Effector memory CD8-positive, alpha-beta T cell (primary cell): ENCODE data around the gene PTK7.
A peak's percentile ranks its signal among the peaks of the same experiment; 100 is the strongest.

Source experiments
- ATAC-seq: fragments of 150-1000 bp; cut with Tn5 transposase; replicated peaks from 2 replicates; pipeline ENCODE4 v1.10.0; 2021; ENCODE audit warnings: mild to moderate bottlenecking, moderate library complexity
- DNase-seq, 3 experiments: peaks; one replicate each; pipeline ENCODE4 v3.0.0; 2021
- H3K27ac Mint-ChIP-seq, 2 donors: one replicate each; pipeline ENCODE4 v1.8.0; 2022; ENCODE audit warnings: mild to moderate bottlenecking in 2 of 2, mixed read lengths in 2 of 2, moderate library complexity in 2 of 2
- H3K27me3 Mint-ChIP-seq, 2 donors: one replicate each; pipeline ENCODE4 v1.8.0; 2022; ENCODE audit warnings: mixed read lengths in 2 of 2
- H3K36me3 Mint-ChIP-seq: one replicate; pipeline ENCODE4 v1.8.0; 2022; ENCODE audit warnings: mild to moderate bottlenecking, moderate library complexity, mixed read lengths; ENCODE audit not compliant: insufficient read depth
- H3K4me1 Mint-ChIP-seq, 2 donors: one replicate each; pipeline ENCODE4 v1.8.0; 2022; ENCODE audit warnings: low read depth in 2 of 2, mixed read lengths in 2 of 2
- H3K4me3 Mint-ChIP-seq, 2 donors: one replicate each; pipeline ENCODE4 v1.8.0; 2022; ENCODE audit warnings: mild to moderate bottlenecking in 2 of 2, mixed read lengths in 2 of 2, moderate library complexity in 2 of 2
- H3K9me3 Mint-ChIP-seq, 2 donors: one replicate each; pipeline ENCODE4 v1.8.0; 2022; ENCODE audit warnings: mixed read lengths in 2 of 2

PTK7 gene

GRCh38 chr6:43199912-43200311 is 123.8 kb downstream of the PTK7 start:
- Mint-ChIP-seq H3K4me3 (no peak overlapping the region), H3K4me1 (no peaks in the 10 kb centered on the region), H3K9me3 (no peaks in the 10 kb centered on the region), H3K36me3 (peaks cover 21% of the 10 kb centered on the region), H3K27ac (no peak overlapping the region), H3K27me3 (no peaks in the 10 kb centered on the region)
- no peak for ATAC-seq
- no peak for DNase-seq

- H3K9me3 Mint-ChIP-seq: no peaks in the 10 kb centered on the region
- no peak overlapping the region for H3K4me3 Mint-ChIP-seq
- no peaks in the 10 kb centered on the region for H3K4me1 Mint-ChIP-seq
- no peak for ATAC-seq
- DNase-seq: no peak
- no peak overlapping the region for H3K27ac Mint-ChIP-seq
- peaks cover 24% of the 10 kb centered on the region for H3K36me3 Mint-ChIP-seq
- no peaks in the 10 kb centered on the region for H3K27me3 Mint-ChIP-seq
Observed at GRCh38 chr6:43200541-43200940, 124.4 kb downstream of the PTK7 start.

GRCh38 chr6:43202451-43202850 is 126.3 kb downstream of the PTK7 start:
- no peak for ATAC-seq

GRCh38 chr6:43203029-43203717 is 127.1 kb downstream of the PTK7 start:
- H3K4me3 Mint-ChIP-seq: no peak overlapping the region
- DNase-seq: no peak

More at GRCh38 chr6:43202451-43202850, 126.3 kb downstream of the PTK7 start:
- Mint-ChIP-seq H3K36me3 (peaks cover 18% of the 10 kb centered on the region), H3K4me3 (no peak overlapping the region), H3K27ac (no peak overlapping the region), H3K9me3 (no peaks in the 10 kb centered on the region), H3K27me3 (no peaks in the 10 kb centered on the region), H3K4me1 (no peaks in the 10 kb centered on the region)
- DNase-seq: no peak

GRCh38 chr6:43203718-43204095 is 127.6 kb downstream of the PTK7 start:
- ATAC-seq (no peak), DNase-seq (no peak)
- Mint-ChIP-seq H3K9me3 (no peaks in the 10 kb centered on the region), H3K27ac (no peak overlapping the region), H3K36me3 (peaks cover 18% of the 10 kb centered on the region), H3K27me3 (no peaks in the 10 kb centered on the region), H3K4me3 (no peak overlapping the region), H3K4me1 (no peaks in the 10 kb centered on the region)

More at GRCh38 chr6:43203029-43203717, 127.1 kb downstream of the PTK7 start:
- no peak for ATAC-seq
- no peaks in the 10 kb centered on the region for H3K9me3 Mint-ChIP-seq
- H3K4me1 Mint-ChIP-seq: no peaks in the 10 kb centered on the region
- H3K36me3 Mint-ChIP-seq: peaks cover 18% of the 10 kb centered on the region
- H3K27me3 Mint-ChIP-seq: no peaks in the 10 kb centered on the region
- no peak overlapping the region for H3K27ac Mint-ChIP-seq

- no peaks in the 10 kb centered on the region for H3K4me1 Mint-ChIP-seq
- peaks cover 13% of the 10 kb centered on the region for H3K36me3 Mint-ChIP-seq
- peak overlapping the region; percentile 9 to 26 for H3K27ac Mint-ChIP-seq
Observed at GRCh38 chr6:43204271-43205105, 128.4 kb downstream of the PTK7 start.

GRCh38 chr6:43205849-43206248 is 129.7 kb downstream of the PTK7 start:
- no peak for DNase-seq

More at GRCh38 chr6:43204271-43205105, 128.4 kb downstream of the PTK7 start:
- no peak overlapping the region for H3K4me3 Mint-ChIP-seq
- no peaks in the 10 kb centered on the region for H3K9me3 Mint-ChIP-seq
- DNase-seq (no peak), ATAC-seq (no peak)
- no peaks in the 10 kb centered on the region for H3K27me3 Mint-ChIP-seq

GRCh38 chr6:43207286-43207685 is 131.2 kb downstream of the PTK7 start:
- Mint-ChIP-seq H3K27me3 (no peaks in the 10 kb centered on the region), H3K4me1 (no peaks in the 10 kb centered on the region), H3K27ac (no peak overlapping the region), H3K36me3 (peaks cover 9% of the 10 kb centered on the region), H3K4me3 (no peak overlapping the region), H3K9me3 (no peaks in the 10 kb centered on the region)
- ATAC-seq: no peak
- no peak for DNase-seq

More at GRCh38 chr6:43205849-43206248, 129.7 kb downstream of the PTK7 start:
- Mint-ChIP-seq H3K9me3 (no peaks in the 10 kb centered on the region), H3K36me3 (peaks cover 12% of the 10 kb centered on the region), H3K4me1 (no peaks in the 10 kb centered on the region), H3K4me3 (no peak overlapping the region), H3K27ac (no peak overlapping the region), H3K27me3 (no peaks in the 10 kb centered on the region)
- no peak for ATAC-seq
